HCT116 (cell line): ENCODE data around the gene MAP1LC3B2. TPM values are rescaled to one million over a fixed set of nuclear protein-coding genes. Genes with fewer than 3 reads are reported as not detected.

Experiments used
- ATAC-seq: fragments of 200-7000 bp; cut with Tn5 transposase; 2 replicates; pipeline ENCODE4 v1.9.1; 2020; ENCODE audit warnings: mild to moderate bottlenecking, moderate library complexity
- BruUV-seq: library from RNA; stranded (reverse); fragments of 400-500 nt; replicated peaks from 2 replicates; lab custom pipeline; 2021; lab: Mats Ljungman, UMichigan
- CTCF ChIA-PET: fragments of 300-600 bp; sonication (Branson Sonifier 250); formaldehyde crosslinking; loops from one replicate; lab custom pipeline; 2021; ENCODE audit warnings: antibody characterized with exemption; lab: Charles Lee
- POLR2A ChIA-PET: fragments of 300-600, 350-600 bp; sonication (Branson Sonifier 250); formaldehyde crosslinking; loops from one replicate; lab custom pipeline; 2021; ENCODE audit warnings: antibody characterized with exemption; lab: Charles Lee
- RAD21 ChIA-PET, 2 experiments: fragments of 300-600 bp; sonication (Branson Sonifier 250); formaldehyde crosslinking; loops; one replicate each; lab custom pipeline; 2023; ENCODE audit warnings: low total read pairs in 2 of 2; ENCODE audit not compliant: uncharacterized antibody in 2 of 2, unreplicated experiment in 2 of 2, low non-redundant PET in 1 of 2; lab: Charles Lee
- DNase-seq: peaks from one replicate; pipeline ENCODE4 v3.0.0-alpha.2; 2010; ENCODE audit warnings: low read depth, low spot score
- H2AFZ ChIP-seq: fragments of 200-600 bp; shearing (Covaris generic), sonication (generic); 2 replicates; pipeline ENCODE4 v1.6.1; 2017; ENCODE audit warnings: low read depth, mixed run types, mixed read lengths, antibody characterized with exemption, low read length; ENCODE audit not compliant: poor library complexity, severe bottlenecking
- H3K27ac ChIP-seq: 2 replicates; pipeline ENCODE4 v1.5.1; 2012; ENCODE audit warnings: low read depth, low read length
- H3K27me3 ChIP-seq: fragments of 200-600 bp; sonication (generic); 2 replicates; pipeline ENCODE4 v1.6.1; 2016; ENCODE audit warnings: mixed run types, low read length, mixed read lengths; ENCODE audit not compliant: insufficient read depth
- H3K36me3 ChIP-seq, 2 experiments: fragments of 200-500 bp in 1 of 2; fragments of 200-600 bp in 1 of 2; sonication (Bioruptor generic) in 1 of 2; sonication (generic) in 1 of 2; 2 replicates each; pipeline versions ENCODE4 v1.5.1 to v1.6.1; 2014 to 2016; ENCODE audit warnings: low read length in 2 of 2, inconsistent platforms in 1 of 2, mixed read lengths in 1 of 2, mixed run types in 1 of 2; ENCODE audit not compliant: insufficient read depth in 2 of 2, control insufficient read depth in 1 of 2
- H3K4me1 ChIP-seq, 2 experiments: fragments of 200-600 bp in 1 of 2; sonication (generic) in 1 of 2; 2 replicates each; pipeline versions ENCODE4 v1.5.1 to v1.6.1; 2012 to 2017; ENCODE audit warnings: low read length in 2 of 2, inconsistent platforms in 1 of 2, mild to moderate bottlenecking in 1 of 2, mixed read lengths in 1 of 2, mixed run types in 1 of 2, moderate library complexity in 1 of 2; ENCODE audit not compliant: insufficient read depth in 2 of 2, control insufficient read depth in 1 of 2
- H3K4me2 ChIP-seq: fragments of 200-600 bp; sonication (generic); 2 replicates; pipeline ENCODE4 v1.6.1; 2017; ENCODE audit warnings: mixed run types, low read length, mixed read lengths
- H3K4me3 ChIP-seq, 2 experiments: fragments of 200-600 bp in 1 of 2; sonication (generic) in 1 of 2; replicated peaks in 1 of 2; 2 replicates each; pipeline ENCODE4 v1.5.1; 2011 to 2016; ENCODE audit warnings: low read length in 2 of 2, control low read depth in 1 of 2, low read depth in 1 of 2, mild to moderate bottlenecking in 1 of 2, mixed read lengths in 1 of 2, mixed run types in 1 of 2
- H3K79me2 ChIP-seq: fragments of 200-600 bp; sonication (generic); 2 replicates; pipeline ENCODE4 v1.6.1; 2017; ENCODE audit warnings: mild to moderate bottlenecking, mixed run types, low read length, moderate library complexity, mixed read lengths; ENCODE audit not compliant: insufficient read depth
- H3K9ac ChIP-seq: fragments of 200-600 bp; sonication (generic); 2 replicates; pipeline ENCODE4 v1.6.1; 2016; ENCODE audit warnings: low read length, mixed read lengths
- H3K9me2 ChIP-seq: fragments of 200-600 bp; sonication (generic), shearing (Covaris generic); 2 replicates; pipeline ENCODE4 v1.6.1; 2017; ENCODE audit warnings: mixed run types, mild to moderate bottlenecking, moderate library complexity; ENCODE audit not compliant: insufficient read depth
- H3K9me3 ChIP-seq, 2 experiments: fragments of 200-500 bp in 1 of 2; fragments of 200-600 bp in 1 of 2; sonication (Bioruptor generic) in 1 of 2; sonication (generic) in 1 of 2; 2 replicates each; pipeline ENCODE4 v1.6.1; 2014 to 2017; ENCODE audit warnings: low read length in 2 of 2, mixed read lengths in 2 of 2, inconsistent platforms in 1 of 2, low read depth in 1 of 2, mild to moderate bottlenecking in 1 of 2, mixed run types in 1 of 2, moderate library complexity in 1 of 2; ENCODE audit not compliant: control insufficient read depth in 1 of 2, insufficient read depth in 1 of 2
- H4K20me1 ChIP-seq: fragments of 200-600 bp; sonication (generic), shearing (Covaris generic); 2 replicates; pipeline ENCODE4 v1.6.1; 2017; ENCODE audit warnings: mixed run types, mild to moderate bottlenecking, moderate library complexity; ENCODE audit not compliant: insufficient read depth
- CBX3 ChIP-seq: IDR thresholded peaks from 2 replicates; pipeline ENCODE4 v1.6.1; 2012; ENCODE audit warnings: low read depth
- EGR1 ChIP-seq: IDR thresholded peaks from 2 replicates; pipeline ENCODE4 v1.6.1; 2012; ENCODE audit warnings: low read depth
- ELF1 ChIP-seq: IDR thresholded peaks from 2 replicates; pipeline ENCODE4 v1.6.1; 2012; ENCODE audit warnings: low read depth, borderline replicate concordance
- EZH2phosphoT487 ChIP-seq: fragments of 200-600 bp; IDR thresholded peaks from 2 replicates; pipeline ENCODE4 v1.6.1; 2018; ENCODE audit warnings: antibody characterized with exemption, borderline replicate concordance
- FOSL1 ChIP-seq: IDR thresholded peaks from 2 replicates; pipeline ENCODE4 v1.6.1; 2012; ENCODE audit warnings: low read depth
- JUND ChIP-seq: IDR thresholded peaks from 2 replicates; pipeline ENCODE4 v1.6.1; 2012
- POLR2AphosphoS5 ChIP-seq: IDR thresholded peaks from 2 replicates; pipeline ENCODE4 v1.6.1; 2011; ENCODE audit warnings: mild to moderate bottlenecking, low read depth, low read length, moderate library complexity
- RAD21 ChIP-seq: IDR thresholded peaks from 2 replicates; pipeline ENCODE4 v1.6.1; 2012; ENCODE audit warnings: low read depth, mild to moderate bottlenecking
- SP1 ChIP-seq: IDR thresholded peaks from 2 replicates; pipeline ENCODE4 v1.6.1; 2012; ENCODE audit warnings: low read depth
- SRF ChIP-seq: IDR thresholded peaks from 2 replicates; pipeline ENCODE4 v1.6.1; 2012; ENCODE audit warnings: low read depth
- TCF7L2 ChIP-seq: IDR thresholded peaks from 2 replicates; pipeline ENCODE4 v1.7.0; 2011; ENCODE audit warnings: borderline replicate concordance, inconsistent platforms; ENCODE audit not compliant: insufficient read depth, insufficient read length; ENCODE audit errors: extremely low read depth
- YY1 ChIP-seq: IDR thresholded peaks from 2 replicates; pipeline ENCODE4 v1.6.1; 2011; ENCODE audit warnings: low read length, low read depth, moderate library complexity, mild to moderate bottlenecking; ENCODE audit not compliant: insufficient replicate concordance; ENCODE audit errors: extremely low read depth
- ZFX ChIP-seq: fragments of 450-650 bp; IDR thresholded peaks from 2 replicates; pipeline ENCODE4 v1.6.1; 2017
- ZNF274 ChIP-seq: fragments of 200-500 bp; sonication (Bioruptor generic); IDR thresholded peaks from 2 replicates; pipeline ENCODE4 v1.6.1; 2014; ENCODE audit warnings: mild to moderate bottlenecking, low read depth, low read length, inconsistent platforms
- intact Hi-C: fragments of 100-400 bp; cut with micrococcal nuclease; formaldehyde crosslinking; loops from 2 replicates; pipeline ENCODE4 v1.10.0; 2022
- total RNA-seq: library from RNA; stranded (reverse); gene quantifications from one replicate; pipeline ENCODE4 v1.2.1, GENCODE V29; 2021; ENCODE audit not compliant: unreplicated experiment
- TF ChIP-seq, protein P1 (sequence below): IDR thresholded peaks from 2 replicates; pipeline ENCODE4 v1.6.1; 2012
- TF ChIP-seq, protein P2 (sequence below): IDR thresholded peaks from 2 replicates; pipeline ENCODE4 v1.6.1; 2012; ENCODE audit warnings: low read depth
- TF ChIP-seq, protein P3 (sequence below): IDR thresholded peaks from 2 replicates; pipeline ENCODE4 v1.6.1; 2012

MAP1LC3B2 gene
- total RNA-seq, 1 experiment from 2014 or later = 4.7 TPM

DNA sequence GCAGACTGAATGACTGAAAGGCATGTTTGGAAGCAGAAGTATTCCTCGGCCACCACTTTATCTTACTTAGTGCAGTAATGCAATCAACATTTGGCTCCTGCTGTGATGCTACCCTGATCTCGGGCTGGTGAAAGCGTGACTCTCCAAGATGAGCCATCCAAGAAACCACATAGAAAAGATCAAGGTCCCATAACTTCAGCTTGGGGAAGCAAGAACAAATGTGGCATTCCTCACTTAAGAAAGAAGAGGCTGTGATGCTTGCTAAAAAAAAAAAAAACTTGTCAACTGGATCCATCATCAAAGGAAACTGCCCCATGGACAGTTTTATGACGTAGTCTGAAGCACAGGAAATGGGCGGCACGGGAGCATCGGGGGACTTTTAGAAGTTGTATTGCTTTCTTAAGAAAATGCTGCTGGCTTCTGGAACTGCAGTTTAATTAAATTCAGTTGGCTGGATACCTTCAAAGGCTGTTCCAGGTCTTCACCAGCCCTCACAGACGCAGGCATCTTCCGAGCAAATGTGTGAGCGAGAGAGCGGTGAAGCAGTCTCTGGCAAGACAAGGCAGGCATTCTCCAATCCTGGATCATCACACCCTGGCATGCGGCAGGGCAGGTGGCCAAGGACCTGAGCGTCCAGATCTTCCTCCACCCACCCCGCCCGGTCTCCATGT lies 38.2 kb upstream of the MAP1LC3B2 start:
- TSS peak; percentile 69 for BruUV-seq
- Histone ChIP-seq H2AFZ (no peak overlapping the region), H4K20me1 (no peaks in the 10 kb centered on the region), H3K4me3 (peak overlapping the region; percentile 2 to 30; a peak in 3 of 4 replicates), H3K9me2 (no peaks in the 10 kb centered on the region), H3K27me3 (no peaks in the 10 kb centered on the region), H3K4me1 (peaks cover 67 to 94% of the 10 kb centered on the region in 2 experiments), H3K79me2 (no peaks in the 10 kb centered on the region), H3K9ac (peak overlapping the region; percentile 60), H3K36me3 (no peaks in the 10 kb centered on the region), H3K4me2 (peak overlapping the region; percentile 69), H3K9me3 (no peaks in the 10 kb centered on the region), H3K27ac (peak overlapping the region; percentile 97)
- intact Hi-C loops = loop anchor here (2.0 kb wide), 1 partner anchor 14 kb away; no protein-coding TSS in a partner anchor
- TF ChIP-seq YY1 = peak; percentile 46
- no peak for TF ChIP-seq RAD21
- TF ChIP-seq POLR2AphosphoS5 = peak; percentile 50
- TF ChIP-seq TCF7L2 = peak; percentile 85
- TF ChIP-seq, protein P1, sequence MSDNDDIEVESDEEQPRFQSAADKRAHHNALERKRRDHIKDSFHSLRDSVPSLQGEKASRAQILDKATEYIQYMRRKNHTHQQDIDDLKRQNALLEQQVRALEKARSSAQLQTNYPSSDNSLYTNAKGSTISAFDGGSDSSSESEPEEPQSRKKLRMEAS = no peak
- TF ChIP-seq JUND = no peak
- DNase-seq = no peak
- peak; percentile 51 for ATAC-seq
- RAD21 ChIA-PET = no interaction called here
- CTCF ChIA-PET = no interaction called here
- POLR2A ChIA-PET = interaction anchor here (0.7 to 1.8 kb wide), 2 partner anchors 14 to 113 kb away, joined by 3 to 8 read pairs; no protein-coding TSS in a partner anchor

DNA sequence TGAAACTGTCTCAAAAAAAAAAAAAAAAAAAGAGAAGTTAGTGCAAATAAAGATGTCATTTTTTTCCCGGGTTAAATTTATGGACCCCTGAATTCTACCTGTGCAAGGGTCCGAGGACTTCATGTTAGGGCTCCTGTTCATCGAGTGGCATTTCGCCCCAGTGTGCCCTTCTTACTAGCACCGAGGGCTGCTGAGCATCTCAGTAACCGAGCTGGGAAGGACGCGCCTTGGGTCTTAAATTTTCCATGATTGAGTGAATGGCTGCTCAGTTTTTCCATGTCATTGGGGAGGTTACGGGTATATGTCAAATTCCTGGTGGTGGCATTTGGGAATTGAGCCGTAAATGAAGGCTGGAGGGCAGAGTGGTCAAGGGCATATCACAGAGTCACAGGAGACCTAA lies 34.9 kb upstream of the MAP1LC3B2 start:
- POLR2A ChIA-PET = interaction anchor here (0.8 to 6.3 kb wide), 6 partner anchors 9 to 138 kb away, joined by 3 to 66 read pairs (median 6); no protein-coding TSS in a partner anchor
- no TSS peak for BruUV-seq
- TF ChIP-seq ZNF274 (no peak), RAD21 (no peak), EGR1 (no peak), CBX3 (no peak), JUND (no peak), EZH2phosphoT487 (no peak), SRF (no peak), POLR2AphosphoS5 (no peak), FOSL1 (no peak), ZFX (no peak), ELF1 (no peak), SP1 (no peak)
- TF ChIP-seq, protein P2, sequence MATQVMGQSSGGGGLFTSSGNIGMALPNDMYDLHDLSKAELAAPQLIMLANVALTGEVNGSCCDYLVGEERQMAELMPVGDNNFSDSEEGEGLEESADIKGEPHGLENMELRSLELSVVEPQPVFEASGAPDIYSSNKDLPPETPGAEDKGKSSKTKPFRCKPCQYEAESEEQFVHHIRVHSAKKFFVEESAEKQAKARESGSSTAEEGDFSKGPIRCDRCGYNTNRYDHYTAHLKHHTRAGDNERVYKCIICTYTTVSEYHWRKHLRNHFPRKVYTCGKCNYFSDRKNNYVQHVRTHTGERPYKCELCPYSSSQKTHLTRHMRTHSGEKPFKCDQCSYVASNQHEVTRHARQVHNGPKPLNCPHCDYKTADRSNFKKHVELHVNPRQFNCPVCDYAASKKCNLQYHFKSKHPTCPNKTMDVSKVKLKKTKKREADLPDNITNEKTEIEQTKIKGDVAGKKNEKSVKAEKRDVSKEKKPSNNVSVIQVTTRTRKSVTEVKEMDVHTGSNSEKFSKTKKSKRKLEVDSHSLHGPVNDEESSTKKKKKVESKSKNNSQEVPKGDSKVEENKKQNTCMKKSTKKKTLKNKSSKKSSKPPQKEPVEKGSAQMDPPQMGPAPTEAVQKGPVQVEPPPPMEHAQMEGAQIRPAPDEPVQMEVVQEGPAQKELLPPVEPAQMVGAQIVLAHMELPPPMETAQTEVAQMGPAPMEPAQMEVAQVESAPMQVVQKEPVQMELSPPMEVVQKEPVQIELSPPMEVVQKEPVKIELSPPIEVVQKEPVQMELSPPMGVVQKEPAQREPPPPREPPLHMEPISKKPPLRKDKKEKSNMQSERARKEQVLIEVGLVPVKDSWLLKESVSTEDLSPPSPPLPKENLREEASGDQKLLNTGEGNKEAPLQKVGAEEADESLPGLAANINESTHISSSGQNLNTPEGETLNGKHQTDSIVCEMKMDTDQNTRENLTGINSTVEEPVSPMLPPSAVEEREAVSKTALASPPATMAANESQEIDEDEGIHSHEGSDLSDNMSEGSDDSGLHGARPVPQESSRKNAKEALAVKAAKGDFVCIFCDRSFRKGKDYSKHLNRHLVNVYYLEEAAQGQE = no peak
- TF ChIP-seq, protein P3, sequence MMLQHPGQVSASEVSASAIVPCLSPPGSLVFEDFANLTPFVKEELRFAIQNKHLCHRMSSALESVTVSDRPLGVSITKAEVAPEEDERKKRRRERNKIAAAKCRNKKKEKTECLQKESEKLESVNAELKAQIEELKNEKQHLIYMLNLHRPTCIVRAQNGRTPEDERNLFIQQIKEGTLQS = no peak

More for the DNA sequence above, 34.9 kb upstream of the MAP1LC3B2 start:
- no peaks in the 10 kb centered on the region for H3K27me3 ChIP-seq
- ATAC-seq (peak; percentile 1; the same call in 1 of the 2 replicates), DNase-seq (no peak)
- H2AFZ ChIP-seq = no peak overlapping the region
- H3K79me2 ChIP-seq = no peaks in the 10 kb centered on the region
- intact Hi-C loops = no loop called here
- RAD21 ChIA-PET = interaction anchor here in 1 of 2 experiments (1.1 kb wide), 1 partner anchor 10 kb away, joined by 5 read pairs; no protein-coding TSS in a partner anchor
- no peaks in the 10 kb centered on the region for H3K9me3 ChIP-seq
- CTCF ChIA-PET = no interaction called here
- no peaks in the 10 kb centered on the region for H3K36me3 ChIP-seq
- H3K27ac ChIP-seq = peak overlapping the region; percentile 97
- H3K4me3 ChIP-seq = peak overlapping the region in 1 of 2 experiments; percentile 36; a peak in 1 of 4 replicates
- peaks cover 84 to 100% of the 10 kb centered on the region in 2 experiments for H3K4me1 ChIP-seq
- no peaks in the 10 kb centered on the region for H4K20me1 ChIP-seq
- H3K9me2 ChIP-seq = no peaks in the 10 kb centered on the region
- peak overlapping the region; percentile 77 for H3K9ac ChIP-seq
- peak overlapping the region; percentile 75 for H3K4me2 ChIP-seq
